Hypothalamus (tissue), 51 donors: ENCODE measurements around the gene PALLD.

ENCODE experiments used
- DNase-seq, 51 donors: peaks; one replicate each; lab custom pipeline; 2025; lab: John Stamatoyannopoulos, UW

Gene PALLD

GRCh38 chr4:168833881-168834280 lies 337.0 kb downstream of the PALLD start:
- DNase-seq = peak in 1 of 51 donors; percentile 28

DNA sequence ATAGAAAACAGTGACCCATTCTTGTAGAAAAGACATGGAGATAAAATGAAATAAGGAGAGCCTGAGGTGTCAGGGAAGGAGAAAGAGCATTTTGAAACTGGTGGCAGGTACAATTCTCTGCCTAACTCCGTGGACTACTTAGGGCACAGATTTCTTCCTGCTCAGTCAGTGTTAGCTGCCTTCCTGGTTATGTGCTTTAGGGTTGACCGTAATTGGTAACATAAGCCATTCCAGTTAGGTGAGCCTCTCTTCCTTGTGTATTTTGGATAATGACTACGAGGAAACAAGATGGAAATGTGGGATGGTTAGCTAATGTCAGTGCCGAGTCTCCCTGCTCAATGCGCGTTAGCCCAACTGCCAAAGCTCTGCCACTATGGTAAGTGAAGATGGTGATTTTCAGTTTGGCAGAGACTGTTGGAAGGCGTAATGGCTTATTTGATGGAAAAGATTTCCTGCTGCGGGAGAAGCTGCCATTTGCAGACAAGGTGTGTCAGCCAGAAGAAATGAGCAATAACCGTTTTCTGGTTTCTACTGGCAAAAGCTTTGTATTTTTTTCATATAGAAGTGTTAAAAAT lies 339.1 kb downstream of the PALLD start:
- peak in 1 of 51 donors; percentile 17 for DNase-seq

DNA sequence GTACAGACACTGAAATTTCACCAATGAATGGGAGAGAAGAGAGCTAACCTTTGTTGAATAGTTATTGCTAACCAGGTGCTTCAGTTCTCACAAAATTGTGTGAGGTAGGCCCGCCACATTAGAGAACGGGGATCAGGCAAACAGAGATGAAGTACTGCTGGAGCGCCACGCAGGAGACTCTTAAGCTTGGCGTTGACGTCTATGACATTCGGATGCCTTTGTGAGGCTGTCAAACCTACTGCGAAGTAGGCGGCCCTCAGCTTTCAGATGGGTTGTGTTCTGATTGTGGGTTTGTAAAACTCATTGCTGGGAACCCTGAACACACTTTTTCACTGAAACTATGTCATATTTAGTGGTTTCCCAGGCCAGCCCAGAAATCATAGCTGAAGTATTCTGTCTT lies 339.6 kb downstream of the PALLD start:
- DNase-seq = peak in 1 of 51 donors; percentile 13

DNA sequence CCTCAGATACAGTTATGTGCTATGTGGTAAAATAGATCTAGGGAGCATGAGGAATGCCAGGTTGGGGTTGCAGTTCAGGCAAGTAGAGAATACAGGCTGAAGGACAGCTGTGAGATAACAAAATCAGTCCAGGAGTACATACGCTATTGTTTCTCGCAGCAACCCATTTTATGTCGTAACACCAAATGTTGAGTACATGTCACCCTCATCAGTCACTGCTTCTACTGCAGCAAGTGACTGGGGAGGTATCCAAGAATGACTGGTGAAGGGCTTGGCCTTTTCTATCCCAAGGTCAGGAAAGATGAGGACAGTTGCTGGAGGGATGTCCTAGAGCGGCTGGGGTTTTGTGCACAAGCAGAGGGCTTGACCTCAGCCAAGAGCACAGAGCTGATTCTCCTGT lies 341.1 kb downstream of the PALLD start:
- DNase-seq = no peak

- no peak for DNase-seq
These were observed 343.0 kb downstream of the PALLD start for GRCh38 chr4:168839758-168840391.

DNA sequence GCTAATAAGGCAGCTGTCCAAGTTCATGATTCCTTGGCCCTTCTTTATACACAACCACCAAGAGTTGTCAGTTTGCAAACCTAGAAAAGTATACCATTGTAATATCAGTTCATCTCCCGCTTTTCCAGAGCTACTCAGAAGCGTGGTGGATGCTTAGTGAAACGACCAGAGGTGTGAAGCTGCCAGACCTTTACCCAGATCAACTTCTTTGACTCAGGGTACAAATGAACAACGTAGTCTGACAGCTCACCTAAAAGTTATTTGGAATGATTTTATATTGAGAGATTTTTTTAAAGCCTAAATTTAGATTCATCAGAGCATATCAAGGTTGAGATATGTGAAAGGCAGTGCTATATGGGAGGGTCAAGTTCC lies 343.5 kb downstream of the PALLD start:
- no peak for DNase-seq

DNA sequence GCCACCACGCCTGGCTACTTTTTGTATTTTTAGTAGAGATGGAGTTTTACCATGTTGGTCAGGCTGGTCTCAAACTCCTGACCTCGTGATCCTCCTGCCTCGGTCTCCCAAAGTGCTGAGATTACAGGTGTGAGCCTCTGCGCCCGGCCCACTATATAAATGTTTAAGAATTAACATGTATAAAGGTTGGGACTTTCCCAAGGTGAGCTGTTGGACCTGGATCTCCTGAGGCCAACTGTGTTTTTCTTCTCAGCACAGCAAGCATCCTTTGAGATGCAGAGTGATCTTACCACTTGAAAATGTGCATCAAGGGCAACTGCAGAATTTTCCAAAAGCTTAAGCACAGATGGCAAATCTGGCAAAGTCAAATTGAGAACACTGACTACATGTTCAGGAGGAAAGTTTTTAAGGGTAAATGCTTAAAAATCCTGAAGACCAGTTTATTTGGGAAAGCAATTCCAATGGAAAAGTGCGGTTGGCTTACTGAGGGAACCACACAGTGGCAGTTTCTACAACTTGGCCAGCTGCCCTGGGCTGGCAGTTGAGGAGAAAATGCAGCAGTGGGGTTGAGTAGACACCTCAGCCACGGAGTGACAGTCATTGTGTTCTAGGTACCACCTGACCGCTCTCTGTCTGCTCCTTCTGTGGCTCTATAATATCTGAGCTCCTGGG lies 344.3 kb downstream of the PALLD start:
- DNase-seq = peak in 20 of 51 donors; percentile 2 to 41 (median 17)

- DNase-seq = no peak
These were observed 344.8 kb downstream of the PALLD start for GRCh38 chr4:168841672-168842019.

DNA sequence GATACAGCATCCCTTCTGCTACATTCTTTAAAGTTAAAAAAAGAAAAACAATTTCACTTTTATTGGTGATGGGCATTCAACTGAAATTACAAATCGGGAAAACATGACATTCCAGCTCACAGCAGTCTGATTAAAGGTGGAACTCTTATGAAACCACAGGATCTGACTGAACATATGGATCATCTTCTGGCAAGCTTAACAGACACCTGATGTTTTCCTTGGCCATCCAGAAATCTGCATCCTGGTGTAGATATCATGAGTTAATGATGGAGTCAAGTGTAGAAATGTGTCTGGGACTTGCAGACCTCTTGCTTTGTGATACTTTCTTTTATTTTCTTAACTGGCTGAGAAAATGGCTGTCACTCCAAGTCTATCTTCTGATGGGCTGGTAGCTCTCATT lies 345.3 kb downstream of the PALLD start:
- no peak for DNase-seq

DNA sequence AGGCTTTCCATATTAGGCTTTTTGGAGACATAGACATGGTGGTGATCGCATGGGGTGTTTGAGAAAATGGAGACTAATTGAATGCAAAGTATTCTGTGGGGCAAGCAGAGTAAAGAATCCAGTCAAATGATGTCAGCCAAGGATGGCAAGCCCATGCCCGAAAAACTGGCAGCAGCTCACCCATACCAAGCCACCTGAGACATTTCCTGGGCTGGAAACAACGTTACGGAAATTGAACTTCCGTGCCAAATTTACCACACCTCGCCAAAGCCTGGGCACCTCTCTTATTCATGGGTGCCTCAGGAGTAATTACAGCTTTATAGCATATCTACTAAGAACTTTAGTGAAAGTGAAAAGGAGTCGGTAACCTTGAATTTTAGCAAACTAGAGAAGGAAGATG lies 346.8 kb downstream of the PALLD start:
- DNase-seq = no peak

DNA sequence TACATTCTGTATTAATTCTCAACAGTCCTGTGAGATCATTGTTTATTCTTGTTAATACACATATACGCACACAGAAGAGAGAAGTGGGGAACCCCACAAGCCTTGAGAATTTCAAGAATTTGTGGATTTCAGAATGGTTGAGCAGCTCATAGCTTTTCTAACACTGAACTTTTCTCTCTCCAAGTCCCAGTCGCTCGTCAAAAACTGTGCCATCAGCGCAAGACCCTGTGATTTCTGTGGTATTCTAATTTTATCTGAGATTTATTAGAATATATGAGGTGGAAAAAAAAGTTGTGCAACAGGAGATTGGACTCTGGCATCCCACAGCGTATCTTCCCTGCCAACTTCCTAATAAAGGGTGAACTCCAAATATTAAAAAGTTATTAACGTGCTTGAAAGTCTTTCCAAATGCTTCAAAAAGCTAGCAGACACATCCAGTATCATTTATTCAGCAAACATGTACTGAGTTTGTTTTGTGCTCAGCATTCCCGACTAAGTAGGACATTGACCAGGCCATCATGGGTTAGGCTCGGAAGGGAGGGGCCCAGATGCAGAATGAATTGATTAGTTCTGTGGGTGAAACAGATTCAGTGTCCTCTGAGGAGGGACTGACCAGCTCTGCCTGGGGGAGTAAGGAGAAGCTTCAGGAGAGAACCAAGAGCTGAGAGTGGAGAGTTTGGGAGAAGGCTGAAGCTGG lies 347.6 kb downstream of the PALLD start:
- no peak for DNase-seq

- DNase-seq = no peak
These were observed 349.0 kb downstream of the PALLD start for GRCh38 chr4:168845897-168846296.

GRCh38 chr4:168846414-168846813 lies 349.6 kb downstream of the PALLD start:
- DNase-seq = no peak

DNA sequence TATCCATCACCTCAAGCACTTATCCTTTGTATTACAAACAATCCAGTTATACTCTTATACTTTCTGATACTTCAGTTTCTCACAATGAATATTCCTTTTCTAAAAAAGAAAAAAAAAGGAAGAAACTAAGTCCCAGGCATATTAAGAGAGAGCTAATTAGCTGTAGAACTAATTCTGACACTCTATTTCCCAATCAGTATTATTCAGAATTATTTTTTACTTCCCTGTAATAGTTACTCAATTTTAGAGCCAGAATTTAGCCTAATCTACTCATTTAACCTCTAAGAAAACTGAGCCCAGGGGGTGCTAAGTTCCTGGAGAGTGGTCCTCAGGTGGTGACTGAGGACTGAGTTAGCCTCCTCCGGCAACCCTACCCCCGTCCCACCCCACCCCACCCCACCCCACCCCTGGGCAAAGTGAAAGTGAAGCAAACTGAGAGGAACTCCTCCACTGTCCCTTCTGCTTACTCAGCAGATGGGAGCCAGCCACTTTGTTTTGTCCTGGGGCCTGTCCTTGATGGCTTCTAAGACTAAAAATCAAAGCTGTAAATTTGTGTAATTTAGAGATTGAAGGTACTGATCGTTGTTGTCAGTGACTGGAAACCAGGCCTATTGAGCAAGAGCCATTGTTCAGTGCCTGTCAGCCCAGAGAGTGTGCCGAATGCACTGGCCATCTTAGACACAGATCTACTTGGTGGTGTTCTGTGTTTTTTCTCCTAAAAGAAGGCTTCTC lies 351.1 kb downstream of the PALLD start:
- DNase-seq = peak in 8 of 51 donors; percentile 9 to 55 (median 14)

GRCh38 chr4:168849030-168849675 lies 352.3 kb downstream of the PALLD start:
- DNase-seq = no peak

- no peak for DNase-seq
These were observed 353.1 kb downstream of the PALLD start for GRCh38 chr4:168849997-168850396.

DNA sequence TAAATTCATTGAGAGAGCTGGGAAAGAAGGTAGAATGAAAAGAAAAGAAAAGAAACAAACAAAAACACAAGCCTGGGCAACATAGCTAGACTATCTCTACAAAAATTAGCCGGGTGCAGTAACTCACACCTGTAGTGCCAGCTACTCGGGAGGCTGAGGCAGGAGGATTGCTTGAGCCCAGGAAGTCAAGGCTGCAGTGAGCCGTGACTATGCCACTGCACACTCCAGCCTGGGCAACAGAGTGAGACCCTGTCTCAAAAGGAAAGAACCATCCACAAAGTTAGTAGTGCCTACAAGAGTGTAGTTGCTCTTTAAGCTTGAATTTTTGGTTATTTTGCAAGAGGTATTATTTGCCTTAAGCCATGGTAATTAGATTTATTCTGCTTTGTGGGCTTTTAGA lies 355.5 kb downstream of the PALLD start:
- no peak for DNase-seq

DNA sequence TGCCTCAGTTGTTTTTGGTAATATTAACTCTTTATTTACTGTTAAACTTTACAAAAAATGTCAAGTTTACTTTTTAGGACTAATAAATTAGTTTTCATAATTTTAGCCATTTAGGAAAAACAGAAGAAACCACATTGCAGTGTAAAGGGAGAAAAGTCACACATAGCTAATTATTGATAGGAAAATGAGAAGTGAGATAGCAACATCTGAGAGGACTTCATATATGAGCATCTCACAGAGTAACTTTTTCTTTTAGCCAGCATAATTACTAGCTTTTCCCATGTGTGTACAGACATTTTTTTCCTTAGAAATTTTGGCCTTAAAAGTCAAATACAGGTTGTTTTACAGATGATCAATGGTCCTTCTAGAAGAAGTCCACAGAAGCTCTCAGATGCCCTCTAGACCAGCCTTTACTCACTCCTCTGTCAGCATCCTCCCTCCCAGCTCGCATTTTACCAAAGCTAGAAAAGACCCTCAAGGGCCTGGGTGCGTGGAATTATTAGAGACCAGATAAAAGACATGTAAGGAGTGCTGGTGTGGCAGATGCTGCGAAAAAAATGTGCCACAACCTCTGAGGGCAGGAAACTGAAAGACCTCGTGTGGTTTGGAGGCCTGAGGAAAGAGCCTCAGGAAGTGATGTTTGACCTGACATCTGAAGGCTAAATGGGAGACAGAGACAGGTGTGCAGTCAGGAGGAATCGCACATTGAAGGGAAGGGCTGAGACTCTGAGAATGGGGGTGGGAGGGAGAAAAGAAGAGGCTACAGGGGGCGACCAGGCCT lies 356.3 kb downstream of the PALLD start:
- DNase-seq = no peak

- DNase-seq = no peak
These were observed 356.9 kb downstream of the PALLD start for GRCh38 chr4:168853770-168854169.
